HG03521 (cell line): ENCODE data around the gene GJB4.

ENCODE experiments used
- ATAC-seq: cut with Tn5 transposase; IDR thresholded peaks from one replicate; pipeline ENCODE4 v1.9.1; 2021; ENCODE audit warnings: mild to moderate bottlenecking, moderate library complexity; ENCODE audit not compliant: unreplicated experiment

GJB4 gene

GRCh38 chr1:34777519-34778321 is 18.2 kb downstream of the GJB4 start:
- no peak for ATAC-seq

- no peak for ATAC-seq
Measured at GRCh38 chr1:34778381-34778780, 18.8 kb downstream of the GJB4 start.

- ATAC-seq = no peak
Measured at GRCh38 chr1:34779005-34779404, 19.5 kb downstream of the GJB4 start.

GRCh38 chr1:34779526-34779925 is 20.0 kb downstream of the GJB4 start:
- no peak for ATAC-seq

- no peak for ATAC-seq
Measured at GRCh38 chr1:34779962-34780361, 20.4 kb downstream of the GJB4 start.

DNA sequence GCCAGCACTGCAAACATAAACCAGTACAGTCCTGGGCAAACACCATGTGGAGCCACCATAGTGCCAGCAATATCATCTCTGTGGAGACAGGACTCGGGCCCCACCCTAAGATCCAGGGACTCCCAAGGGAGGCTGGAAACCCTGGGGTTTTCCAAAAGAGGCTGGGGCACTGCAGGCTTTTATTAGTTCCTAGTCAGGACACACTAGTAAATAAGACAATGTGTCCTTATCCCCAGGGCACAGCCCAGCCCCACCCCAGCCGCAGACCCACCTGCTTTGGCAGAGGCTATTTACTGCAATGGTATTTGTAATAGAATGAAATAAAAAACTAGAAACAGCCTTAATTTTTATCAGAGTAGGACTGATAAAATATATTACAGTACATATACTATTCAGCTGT is 21.0 kb downstream of the GJB4 start:
- ATAC-seq = no peak

DNA sequence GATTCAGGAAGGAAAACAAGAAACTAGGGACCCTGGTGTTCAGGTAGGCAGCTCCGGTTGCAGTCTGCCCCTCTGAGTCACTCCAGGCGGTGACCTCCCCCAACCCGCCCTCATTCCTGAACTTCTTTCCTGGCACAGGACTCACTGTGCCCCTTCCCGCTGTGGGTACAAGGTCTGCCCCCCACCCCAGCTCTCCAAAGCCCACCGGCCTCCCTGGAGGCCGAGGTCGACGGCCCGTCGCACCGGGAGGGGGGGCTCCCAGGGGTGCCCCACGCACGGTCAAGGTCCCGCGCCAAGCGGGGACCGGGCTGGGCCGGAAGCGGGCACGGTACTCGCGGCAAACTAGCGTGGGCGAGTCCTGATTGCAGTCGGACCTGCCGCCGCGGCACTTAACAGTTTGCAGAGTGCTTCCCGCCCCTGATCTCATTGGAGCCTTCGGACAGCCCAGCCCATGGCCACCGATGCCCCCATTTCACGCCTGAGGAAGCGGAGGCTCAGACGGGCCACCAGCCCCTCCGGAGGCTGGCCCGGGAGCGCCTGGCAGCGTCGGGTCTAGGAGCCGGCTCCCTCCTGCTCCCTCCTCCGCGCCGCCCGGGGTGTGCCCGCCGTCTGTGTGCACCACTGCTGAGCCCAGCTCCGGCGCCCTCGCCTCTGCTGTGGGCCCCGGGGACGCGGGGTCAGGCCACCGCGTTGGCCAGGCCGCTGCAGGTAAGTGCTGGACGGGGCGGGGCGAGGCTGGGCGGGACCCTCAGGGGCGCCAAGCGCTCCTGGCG is 21.7 kb downstream of the GJB4 start, which contains the start of gene GJB3:
Gene GJB3, plus strand, starts transcription at position 144 of the 773 bp plus-strand sequence. CDS start 3,549 bp downstream, outside the sequence.
- ATAC-seq = no peak

DNA sequence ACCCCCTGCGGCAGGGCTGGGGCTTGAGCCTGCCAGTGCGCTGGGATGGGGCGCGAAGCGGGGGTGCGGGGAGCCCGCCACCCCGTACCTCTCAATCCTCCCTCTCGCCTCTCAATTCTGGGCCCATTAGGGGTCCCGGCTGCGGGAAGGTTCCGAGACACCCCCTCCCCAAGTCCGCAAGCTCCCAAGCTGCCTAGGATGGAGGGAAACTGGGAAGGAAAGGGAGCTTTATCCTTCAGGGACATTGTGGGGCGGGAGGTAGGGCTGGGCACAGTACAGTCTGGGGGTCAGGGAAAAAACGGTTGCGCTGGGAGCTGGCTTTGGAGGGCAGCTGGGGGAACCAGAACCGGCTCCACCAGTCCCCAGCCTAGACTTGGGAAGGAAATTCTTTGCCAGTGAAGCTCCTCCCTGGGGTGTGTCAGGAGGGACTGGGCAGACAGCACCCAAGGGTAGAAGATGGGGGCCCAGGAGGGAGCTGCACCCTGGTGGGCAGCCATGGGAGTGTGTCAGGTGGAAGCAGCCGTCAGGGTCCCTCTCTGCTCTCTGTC is 22.4 kb downstream of the GJB4 start:
- ATAC-seq = no peak

- ATAC-seq = no peak
Measured at GRCh38 chr1:34784751-34785221, 25.2 kb downstream of the GJB4 start.

DNA sequence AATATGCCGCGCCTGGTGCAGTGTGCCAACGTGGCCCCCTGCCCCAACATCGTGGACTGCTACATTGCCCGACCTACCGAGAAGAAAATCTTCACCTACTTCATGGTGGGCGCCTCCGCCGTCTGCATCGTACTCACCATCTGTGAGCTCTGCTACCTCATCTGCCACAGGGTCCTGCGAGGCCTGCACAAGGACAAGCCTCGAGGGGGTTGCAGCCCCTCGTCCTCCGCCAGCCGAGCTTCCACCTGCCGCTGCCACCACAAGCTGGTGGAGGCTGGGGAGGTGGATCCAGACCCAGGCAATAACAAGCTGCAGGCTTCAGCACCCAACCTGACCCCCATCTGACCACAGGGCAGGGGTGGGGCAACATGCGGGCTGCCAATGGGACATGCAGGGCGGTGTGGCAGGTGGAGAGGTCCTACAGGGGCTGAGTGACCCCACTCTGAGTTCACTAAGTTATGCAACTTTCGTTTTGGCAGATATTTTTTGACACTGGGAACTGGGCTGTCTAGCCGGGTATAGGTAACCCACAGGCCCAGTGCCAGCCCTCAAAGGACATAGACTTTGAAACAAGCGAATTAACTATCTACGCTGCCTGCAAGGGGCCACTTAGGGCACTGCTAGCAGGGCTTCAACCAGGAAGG is 25.8 kb downstream of the GJB4 start:
- ATAC-seq = no peak

DNA sequence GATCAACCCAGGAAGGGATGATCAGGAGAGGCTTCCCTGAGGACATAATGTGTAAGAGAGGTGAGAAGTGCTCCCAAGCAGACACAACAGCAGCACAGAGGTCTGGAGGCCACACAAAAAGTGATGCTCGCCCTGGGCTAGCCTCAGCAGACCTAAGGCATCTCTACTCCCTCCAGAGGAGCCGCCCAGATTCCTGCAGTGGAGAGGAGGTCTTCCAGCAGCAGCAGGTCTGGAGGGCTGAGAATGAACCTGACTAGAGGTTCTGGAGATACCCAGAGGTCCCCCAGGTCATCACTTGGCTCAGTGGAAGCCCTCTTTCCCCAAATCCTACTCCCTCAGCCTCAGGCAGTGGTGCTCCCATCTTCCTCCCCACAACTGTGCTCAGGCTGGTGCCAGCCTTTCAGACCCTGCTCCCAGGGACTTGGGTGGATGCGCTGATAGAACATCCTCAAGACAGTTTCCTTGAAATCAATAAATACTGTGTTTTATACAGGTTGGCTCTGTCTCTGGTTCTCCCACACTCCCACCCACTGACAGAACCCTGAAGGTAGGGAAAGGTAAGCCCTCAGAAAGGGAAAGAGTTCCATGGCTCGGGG is 26.4 kb downstream of the GJB4 start:
- no peak for ATAC-seq

- ATAC-seq = peak; percentile 48
Measured at GRCh38 chr1:34786521-34787325, 27.2 kb downstream of the GJB4 start.

DNA sequence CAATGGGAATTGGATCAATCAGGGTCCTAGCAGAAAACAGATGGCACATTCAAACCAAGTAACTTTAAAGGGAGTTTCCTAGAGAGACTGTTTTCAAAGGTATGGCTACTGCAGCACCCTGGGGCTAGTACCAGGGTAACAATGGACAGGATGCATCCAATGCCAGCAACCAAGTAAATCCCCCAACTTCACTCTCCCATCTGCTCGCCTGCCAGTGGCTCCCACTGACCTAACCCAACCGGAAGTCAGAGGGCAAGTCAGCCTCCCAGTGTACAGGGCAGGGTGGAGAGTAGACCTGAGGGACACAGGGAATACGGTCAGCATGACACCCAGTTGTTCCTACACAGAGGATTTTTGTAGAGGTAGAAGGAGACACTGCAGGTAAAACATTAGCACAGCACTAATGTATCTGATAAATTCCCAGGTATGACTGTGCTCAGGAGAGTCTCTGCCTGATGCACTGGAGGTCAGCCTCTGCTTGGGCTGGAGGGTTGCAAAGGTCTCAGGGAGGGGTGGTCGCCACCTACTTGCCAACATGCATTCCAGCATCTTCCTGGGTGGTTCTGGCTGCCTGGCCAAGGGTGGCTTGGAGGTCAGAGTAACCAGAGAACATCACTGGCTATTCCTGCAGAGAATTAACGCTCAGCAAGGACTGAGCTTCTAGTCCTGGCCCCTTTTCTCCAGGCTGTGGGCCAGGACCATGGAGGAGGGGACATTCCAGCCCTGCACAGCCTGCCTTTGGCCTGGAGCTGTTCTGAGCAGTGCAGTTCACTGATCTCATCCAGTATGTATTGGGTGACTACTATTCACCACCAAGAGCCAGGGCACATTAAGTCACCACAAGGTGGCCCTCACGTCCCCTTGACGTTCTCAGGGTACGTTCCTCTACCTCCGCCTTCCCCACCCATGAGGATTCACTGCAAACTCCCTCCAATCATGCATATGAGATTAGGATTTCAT is 28.2 kb downstream of the GJB4 start:
- ATAC-seq = no peak

DNA sequence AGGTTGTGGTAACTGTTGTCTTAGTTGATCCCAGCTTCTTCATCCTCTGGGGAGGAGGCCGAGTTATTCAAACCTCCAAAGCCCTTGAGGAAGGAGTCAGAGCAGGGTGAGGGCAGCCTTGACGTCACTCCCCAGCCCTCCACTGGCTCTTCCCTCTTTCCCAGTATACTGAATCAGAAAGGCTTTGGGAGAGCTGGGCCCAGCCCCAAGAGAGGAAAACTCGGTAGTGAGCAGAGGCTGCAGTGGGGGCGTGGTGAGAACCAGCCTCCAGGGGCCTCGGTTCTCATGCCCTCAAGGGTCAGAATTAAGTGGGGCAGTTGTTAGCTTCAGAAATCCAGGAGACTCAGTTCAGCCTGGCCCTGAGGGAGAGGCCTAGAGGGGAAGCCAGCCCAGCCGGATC is 31.4 kb downstream of the GJB4 start:
- ATAC-seq = no peak

DNA sequence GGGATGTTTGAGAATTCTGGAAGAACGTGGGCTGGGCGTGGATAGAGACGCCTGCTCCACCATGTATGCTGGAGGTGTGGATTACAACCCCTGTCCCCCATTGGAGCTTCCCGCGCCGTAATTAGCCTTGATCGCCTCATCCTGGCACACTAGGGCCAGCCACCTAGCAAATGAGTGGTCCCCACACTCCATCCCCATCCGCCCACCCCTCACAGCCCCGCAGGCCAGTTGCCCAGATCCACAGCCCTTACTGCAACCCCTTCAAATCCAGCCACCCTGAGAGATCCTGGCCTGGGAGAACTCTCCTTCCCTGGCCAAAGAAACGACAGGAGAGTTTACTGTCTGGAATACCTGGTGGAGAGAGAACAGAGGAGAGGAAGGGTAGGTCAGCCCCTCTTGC is 32.9 kb downstream of the GJB4 start:
- ATAC-seq = no peak

DNA sequence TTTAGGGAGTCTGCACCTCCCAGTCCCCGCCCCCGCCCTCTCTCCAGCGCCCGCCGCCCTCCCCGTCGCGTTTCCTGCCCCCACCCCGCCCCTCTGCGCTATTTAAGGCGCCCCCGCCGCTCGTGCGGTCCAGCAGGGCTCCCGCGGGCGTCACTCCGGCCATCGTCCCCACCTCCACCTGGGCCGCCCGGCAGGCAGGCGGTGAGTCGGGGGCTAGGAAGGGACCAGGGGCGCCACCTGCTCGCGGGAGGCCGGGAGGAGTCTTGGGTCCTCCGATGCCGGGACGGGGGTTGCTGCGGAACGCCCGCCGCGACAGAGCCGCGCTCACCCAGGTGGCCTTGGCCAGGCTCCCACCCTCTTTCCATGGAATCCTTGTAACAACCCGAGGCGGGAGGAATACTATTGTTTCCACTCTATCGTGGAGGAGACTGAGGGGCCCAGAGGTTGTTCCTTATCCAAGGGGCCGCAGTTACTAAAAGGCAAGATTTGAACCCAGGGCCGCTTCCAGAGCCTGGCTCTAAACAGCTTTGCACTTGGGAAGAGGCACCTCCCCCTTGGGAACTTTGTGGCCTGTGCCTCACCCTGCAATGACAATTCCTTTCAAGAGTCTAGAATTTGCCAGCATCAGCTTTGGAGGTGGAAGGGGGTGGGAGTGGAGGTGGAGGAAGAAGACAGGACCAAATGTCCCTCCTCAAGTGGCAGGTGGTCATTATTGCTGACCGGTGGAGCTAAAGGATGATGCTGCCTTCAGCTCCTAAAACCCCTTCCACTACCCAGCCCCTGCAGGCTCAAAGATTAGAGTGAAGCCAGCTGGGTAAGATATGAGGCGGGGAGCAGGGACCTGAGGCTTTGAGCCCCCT is 33.6 kb downstream of the GJB4 start, which contains the start of gene GJA4:
Gene GJA4, plus strand, starts transcription at position 132 of the 860 bp plus-strand sequence. CDS start 1,215 bp downstream, outside the sequence.
- no peak for ATAC-seq

GRCh38 chr1:34794001-34794789 is 34.7 kb downstream of the GJB4 start:
- ATAC-seq = no peak
